T-helper 2 cell treated with Interferon-gamma antibody and Interleukin-4, amounts not matched to agents 100 ng/mL and 5 ng/mL, for 36 hours (primary cell): ENCODE measurements around the gene R3HDM4. TPM values are rescaled to one million over a fixed set of nuclear protein-coding genes. Genes with fewer than 3 reads are reported as not detected.

Experiments used
- total RNA-seq: library from RNA; stranded (reverse); gene quantifications from 2 replicates; pipeline ENCODE4 v1.2.3, GENCODE V29; 2022

Gene R3HDM4
- total RNA-seq, 1 donor from 2014 or later, result 96.4 TPM

Other genes with a start within 250 kb of the R3HDM4 start
- gene FSTL3, start 236.8 kb downstream of the R3HDM4 start, total RNA-seq, result 2.5 and 3.3 TPM in 2 replicates
- not detected in 2 replicates for gene PRSS57, start 217.8 kb downstream of the R3HDM4 start, total RNA-seq
- gene PALM, start 204.3 kb downstream of the R3HDM4 start, total RNA-seq, result not detected in 2 replicates
- gene MISP, start 162.1 kb downstream of the R3HDM4 start, total RNA-seq, result not detected in 2 replicates
- gene PTBP1, start 115.8 kb downstream of the R3HDM4 start, total RNA-seq, result 616 and 655 TPM in 2 replicates
- gene PLPPR3, start 91.3 kb downstream of the R3HDM4 start, total RNA-seq, result not detected in 2 replicates
- gene AZU1, start 85.4 kb downstream of the R3HDM4 start, total RNA-seq, result not detected in 2 replicates
- not detected in 2 replicates for gene PRTN3, start 72.2 kb downstream of the R3HDM4 start, total RNA-seq
- not detected in 2 replicates for gene ELANE, start 60.9 kb downstream of the R3HDM4 start, total RNA-seq
- gene CFD, start 53.6 kb downstream of the R3HDM4 start, total RNA-seq, result 2.3 and 2.5 TPM in 2 replicates
- gene MED16, start 20.0 kb downstream of the R3HDM4 start, total RNA-seq, result 62.2 and 66.7 TPM in 2 replicates
- gene RNU6-9, start 19.7 kb downstream of the R3HDM4 start, total RNA-seq, result not detected in 2 replicates
- gene KISS1R, start 4.1 kb upstream of the R3HDM4 start, total RNA-seq, result 1.7 and 1.9 TPM in 2 replicates
- gene ARID3A, start 12.8 kb upstream of the R3HDM4 start, total RNA-seq, result 22.8 and 26.8 TPM in 2 replicates
- gene WDR18, start 71.1 kb upstream of the R3HDM4 start, total RNA-seq, result 57.2 and 61.8 TPM in 2 replicates
- not detected in 2 replicates for gene GRIN3B, start 87.2 kb upstream of the R3HDM4 start, total RNA-seq
- 154 TPM in 2 replicates for gene TMEM259, start 107.9 kb upstream of the R3HDM4 start, total RNA-seq
- gene RNU6-2, start 108.3 kb upstream of the R3HDM4 start, total RNA-seq, result not detected in 2 replicates
- gene CNN2, start 113.4 kb upstream of the R3HDM4 start, total RNA-seq, result 546 and 561 TPM in 2 replicates
- gene ABCA7, start 126.9 kb upstream of the R3HDM4 start, total RNA-seq, result 44.1 and 44.3 TPM in 2 replicates
- 402 and 407 TPM in 2 replicates for gene ARHGAP45, start 153.9 kb upstream of the R3HDM4 start, total RNA-seq
- gene POLR2E, start 182.2 kb upstream of the R3HDM4 start, total RNA-seq, result 169 and 178 TPM in 2 replicates
- gene GPX4, start 190.8 kb upstream of the R3HDM4 start, total RNA-seq, result 115 TPM in 2 replicates